Stimulated activated CD4-positive, alpha-beta T cell treated with anti-CD3 and anti-CD28 coated beads, Interleukin-4, amount 100 ng/mL, for 48 hours (primary cell): ENCODE measurements around the gene CPA4.

Experiments
- DNase-seq, 2 donors: peaks; one replicate each; pipeline ENCODE4 v3.0.0-alpha.2; 2020; ENCODE audit warnings: low read depth in 2 of 2

CPA4 gene

GRCh38 chr7:130274983-130275591 is 17.9 kb upstream of the CPA4 start:
- DNase-seq = no peak

- DNase-seq = no peak
Observed at GRCh38 chr7:130275826-130276297, 17.1 kb upstream of the CPA4 start.

- peak; percentile 38 to 54 for DNase-seq
Observed at GRCh38 chr7:130276796-130277762, 15.9 kb upstream of the CPA4 start.

DNA sequence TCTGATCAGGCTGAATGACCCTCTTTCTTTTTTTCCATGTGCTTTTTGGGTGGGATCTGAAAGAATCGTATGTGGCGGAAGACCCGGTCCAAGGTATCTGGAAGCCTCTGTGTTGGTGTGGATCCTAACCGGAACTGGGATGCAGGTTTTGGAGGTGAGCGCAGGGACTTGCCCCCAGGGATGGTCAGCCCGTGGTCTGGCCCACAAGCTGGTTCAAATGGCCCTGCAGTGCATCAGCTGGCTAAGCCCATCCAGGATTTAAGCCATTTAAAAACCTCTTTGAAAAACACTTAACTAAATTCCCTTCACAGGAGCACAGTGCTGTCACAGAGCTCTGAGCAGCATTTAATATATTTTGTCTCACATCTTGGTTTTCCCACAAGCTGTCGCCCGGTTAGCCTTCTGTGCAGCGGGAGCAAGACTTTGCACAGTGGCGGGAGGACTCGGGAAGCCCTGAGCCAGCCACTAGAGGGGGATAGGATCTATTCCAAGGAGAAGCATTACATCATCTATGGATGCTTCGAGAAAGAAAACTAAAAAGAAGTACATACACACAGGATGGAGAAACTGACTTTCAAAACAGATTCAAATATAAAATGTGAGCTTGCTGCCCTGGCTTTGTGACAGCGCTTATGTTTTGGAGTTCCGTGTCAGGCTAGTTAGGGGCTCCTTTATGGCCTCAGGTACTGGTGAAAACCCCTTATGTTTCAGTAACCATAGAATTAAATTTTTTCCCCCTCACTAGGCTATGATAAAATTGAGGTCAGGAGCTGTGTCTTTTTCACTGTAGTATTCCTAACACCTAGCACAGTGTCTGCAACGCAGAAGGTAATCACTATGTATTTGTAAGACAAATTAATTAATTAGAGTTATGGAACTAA is 15.0 kb upstream of the CPA4 start:
- DNase-seq = no peak

DNA sequence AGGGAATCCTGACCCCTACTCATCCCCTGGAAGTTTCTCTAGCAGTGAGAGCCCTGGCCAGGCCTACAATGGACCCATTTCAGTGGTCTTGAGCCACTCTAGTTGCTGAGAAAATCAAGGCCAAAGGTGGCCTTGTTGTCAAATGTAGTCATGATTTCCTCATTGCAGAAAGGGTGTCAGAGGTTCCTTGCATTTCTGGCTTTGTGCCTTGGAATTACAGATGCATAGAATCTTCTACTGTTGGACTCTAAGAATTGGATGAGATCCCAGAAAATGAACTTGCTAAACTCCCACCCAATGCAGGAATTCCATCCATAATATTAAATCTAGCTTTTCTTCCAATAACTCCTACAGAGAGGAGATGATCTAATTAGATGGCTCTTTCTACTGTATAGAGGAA is 14.1 kb upstream of the CPA4 start:
- no peak for DNase-seq

DNA sequence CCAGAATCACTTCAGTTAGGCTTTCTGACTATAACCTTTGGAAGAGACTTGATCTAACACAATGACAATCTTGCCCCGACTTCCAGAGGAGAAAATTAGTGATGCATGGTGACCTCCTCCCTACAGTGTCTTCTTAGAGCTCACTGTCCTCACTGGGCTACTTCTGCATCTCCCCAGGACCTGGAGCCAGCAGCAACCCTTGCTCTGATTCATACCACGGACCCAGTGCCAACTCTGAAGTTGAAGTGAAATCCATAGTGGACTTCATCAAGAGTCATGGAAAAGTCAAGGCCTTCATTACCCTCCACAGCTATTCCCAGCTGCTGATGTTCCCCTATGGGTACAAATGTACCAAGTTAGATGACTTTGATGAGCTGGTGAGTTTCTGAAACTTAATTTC is 13.7 kb upstream of the CPA4 start:
- DNase-seq = no peak

GRCh38 chr7:130279906-130280305 is 13.1 kb upstream of the CPA4 start:
- DNase-seq = no peak

- no peak for DNase-seq
Observed at GRCh38 chr7:130281260-130281659, 11.7 kb upstream of the CPA4 start.

DNA sequence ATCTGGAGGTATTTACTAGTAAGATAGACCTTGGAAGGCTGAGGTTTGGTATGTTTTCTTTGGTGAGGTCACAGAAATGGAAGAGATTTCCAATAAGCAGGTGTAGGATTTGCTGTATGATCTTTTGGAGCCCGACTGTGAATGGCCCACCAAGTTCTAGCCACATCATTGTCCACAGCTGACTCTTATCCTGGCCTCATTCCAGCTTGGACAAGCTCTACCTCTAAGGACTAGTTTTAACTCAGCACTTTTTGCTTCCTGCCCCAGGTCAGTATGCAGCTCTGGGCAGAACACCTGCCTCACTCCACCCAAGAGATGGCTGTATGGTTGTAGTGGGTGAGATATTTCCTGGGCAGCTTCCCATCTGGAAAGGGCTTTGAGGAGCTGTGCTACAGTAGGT is 6.1 kb upstream of the CPA4 start:
- DNase-seq = no peak

GRCh38 chr7:130288168-130288567 is 4.8 kb upstream of the CPA4 start:
- no peak for DNase-seq

GRCh38 chr7:130288829-130289228 is 4.1 kb upstream of the CPA4 start:
- DNase-seq = no peak

GRCh38 chr7:130289478-130289877 is 3.5 kb upstream of the CPA4 start:
- no peak for DNase-seq

DNA sequence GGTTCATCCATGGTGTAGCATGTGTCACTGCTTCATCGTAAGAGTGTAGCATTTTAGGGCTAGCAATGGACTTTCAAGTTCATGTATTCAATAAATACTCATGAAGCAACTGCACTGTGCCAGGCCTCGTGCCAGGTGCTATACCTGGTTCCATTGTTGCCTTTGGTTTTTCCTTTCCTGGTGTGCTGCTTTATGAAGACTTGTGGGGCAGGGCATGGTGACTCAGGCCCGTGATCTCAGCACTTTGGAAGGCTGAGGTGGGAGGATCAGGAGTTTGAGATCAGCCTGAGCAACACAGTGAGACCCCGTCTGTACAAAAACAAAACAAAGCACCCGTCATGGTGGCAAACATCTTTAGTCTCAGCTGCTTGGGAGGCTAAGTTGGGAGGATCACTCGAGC is 2.2 kb upstream of the CPA4 start:
- DNase-seq = no peak

GRCh38 chr7:130293521-130293920 is 560 bp downstream of the CPA4 start:
- no peak for DNase-seq

DNA sequence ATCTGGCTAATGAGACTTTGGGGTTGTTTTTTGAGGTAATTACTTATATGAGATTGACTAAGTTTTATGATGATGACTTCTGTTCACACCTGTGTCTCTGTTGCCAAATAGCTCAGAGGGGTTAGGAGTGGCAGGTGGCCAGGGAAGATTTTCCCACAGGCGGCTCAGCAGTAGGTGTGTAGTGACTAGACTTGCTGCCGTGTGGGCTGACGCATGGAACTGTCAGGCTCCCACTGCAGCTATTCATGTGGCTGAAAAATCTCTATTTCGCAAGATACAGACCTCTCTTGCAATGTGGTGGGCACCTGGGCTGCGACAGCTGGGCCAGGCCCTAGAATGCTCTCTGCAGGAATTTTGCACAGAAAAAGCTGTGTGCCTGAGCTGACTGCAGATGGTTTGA is 1.4 kb downstream of the CPA4 start:
- no peak for DNase-seq

- DNase-seq = no peak
Observed at GRCh38 chr7:130296221-130296951, 3.4 kb downstream of the CPA4 start.

DNA sequence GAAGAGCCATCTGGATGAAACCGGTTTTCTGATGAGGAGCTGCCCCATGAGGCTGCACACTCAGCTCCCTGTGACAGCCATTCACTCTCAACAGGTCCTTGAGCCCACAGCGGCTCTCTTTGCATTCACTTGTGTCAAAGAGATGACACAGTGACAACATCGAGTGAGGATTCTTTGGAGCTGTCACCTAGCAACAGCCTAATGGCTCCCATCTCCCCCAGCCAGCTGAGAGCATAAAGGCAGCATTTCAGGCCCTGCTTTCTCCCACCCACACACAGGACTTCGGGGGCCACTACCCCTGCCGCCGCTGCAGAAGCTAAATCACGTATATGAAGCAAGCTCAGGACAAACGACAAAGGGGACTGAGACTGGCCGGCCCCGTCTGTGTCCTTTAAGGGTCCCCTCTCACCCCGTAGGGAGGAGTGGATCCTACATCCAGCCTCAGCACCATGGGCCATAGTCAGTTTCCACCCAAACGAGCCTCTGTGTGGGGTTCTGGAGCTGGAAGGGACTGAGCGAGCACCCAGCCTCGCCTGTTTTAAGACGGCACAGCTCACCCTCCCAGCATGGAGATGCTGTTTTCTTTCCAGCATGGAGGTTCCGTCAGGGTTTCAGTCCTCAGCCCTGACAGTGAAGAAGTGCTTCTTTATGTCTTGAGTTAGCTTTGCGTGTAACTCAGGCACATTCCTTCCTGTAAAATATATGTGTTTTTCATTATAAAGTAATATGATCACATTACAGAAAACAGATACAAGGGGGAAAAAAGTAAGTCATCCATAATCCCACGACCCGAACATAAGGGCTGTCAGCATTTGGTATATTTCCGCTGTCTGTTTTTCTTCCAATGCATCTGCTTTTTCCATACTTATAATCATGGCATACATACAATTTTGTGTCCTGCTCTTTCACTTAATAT is 4.9 kb downstream of the CPA4 start:
- no peak for DNase-seq

- no peak for DNase-seq
Observed at GRCh38 chr7:130298544-130299326, 5.8 kb downstream of the CPA4 start.

- no peak for DNase-seq
Observed at GRCh38 chr7:130299866-130300265, 6.9 kb downstream of the CPA4 start.
